Endothelial cell of umbilical vein (primary cell): ENCODE data around the gene IFI6. TPM values are rescaled to one million over a fixed set of nuclear protein-coding genes. Genes with fewer than 3 reads are reported as not detected.

Experiments
- BruUV-seq: library from RNA; stranded (reverse); fragments of 400-500 nt; replicated peaks from 2 replicates; lab custom pipeline; 2021; lab: Mats Ljungman, UMichigan
- CTCF ChIA-PET: fragments of 300-600, 350-600 bp; sonication (Branson Sonifier 250); formaldehyde crosslinking; loops from one replicate; lab custom pipeline; 2021; ENCODE audit warnings: antibody characterized with exemption, inconsistent platforms; lab: Charles Lee
- POLR2A ChIA-PET: fragments of 300-600, 350-600 bp; sonication (Branson Sonifier 250); formaldehyde crosslinking; loops from one replicate; lab custom pipeline; 2021; ENCODE audit warnings: antibody characterized with exemption, inconsistent platforms; lab: Charles Lee
- DNase-seq: peaks from one replicate; pipeline ENCODE4 v3.0.0-alpha.2; 2011; ENCODE audit warnings: low read depth, low spot score
- FAIRE-seq: peaks from 2 replicates; lab custom pipeline; 2011; peaks lifted over from hg19 to GRCh38; lab: Jason Lieb, UNC
- H2AFZ ChIP-seq: 2 replicates; pipeline ENCODE4 v1.6.0; 2012; ENCODE audit warnings: low read depth, low read length, control low read depth, inconsistent platforms
- H3K27ac ChIP-seq: 2 replicates; pipeline ENCODE4 v1.5.1; 2011; ENCODE audit warnings: low read depth, mild to moderate bottlenecking, control low read depth, low read length, moderate library complexity; ENCODE audit not compliant: insufficient read depth
- H3K27me3 ChIP-seq, 2 experiments: 2 replicates each; pipeline versions ENCODE4 v1.6.0 to v1.6.1; 2011; ENCODE audit warnings: low read length in 2 of 2, mixed read lengths in 1 of 2; ENCODE audit not compliant: control insufficient read depth in 2 of 2, insufficient read depth in 2 of 2
- H3K36me3 ChIP-seq, 2 experiments: 2 replicates in 1 of 2; 3 replicates in 1 of 2; pipeline ENCODE4 v1.5.1; 2011; ENCODE audit warnings: low read length in 2 of 2, mild to moderate bottlenecking in 1 of 2, moderate library complexity in 1 of 2; ENCODE audit not compliant: control insufficient read depth in 2 of 2, insufficient read depth in 2 of 2; ENCODE audit errors: extremely low read depth in 1 of 2
- H3K4me1 ChIP-seq: 3 replicates; pipeline ENCODE4 v1.5.1; 2011; ENCODE audit warnings: mild to moderate bottlenecking, low read length; ENCODE audit not compliant: control insufficient read depth, insufficient read depth; ENCODE audit errors: extremely low read depth
- H3K4me2 ChIP-seq: 2 replicates; pipeline ENCODE4 v1.6.1; 2011; ENCODE audit warnings: low read length, control low read depth, mixed read lengths; ENCODE audit not compliant: insufficient read depth
- H3K4me3 ChIP-seq, 3 experiments: fragments of 200-600 bp in 1 of 3; sonication (generic), shearing (Covaris generic) in 1 of 3; replicated peaks in 1 of 3; 2 replicates each; pipeline ENCODE4 v1.5.1; 2011 to 2016; ENCODE audit warnings: control low read depth in 3 of 3, low read length in 3 of 3, mild to moderate bottlenecking in 2 of 3, inconsistent platforms in 1 of 3, low read depth in 1 of 3, moderate library complexity in 1 of 3; ENCODE audit not compliant: insufficient read depth in 1 of 3
- H3K79me2 ChIP-seq: 2 replicates; pipeline ENCODE4 v1.6.0; 2012; ENCODE audit warnings: low read length, inconsistent platforms; ENCODE audit not compliant: control insufficient read depth, insufficient read depth
- H3K9ac ChIP-seq: replicated peaks from 2 replicates; pipeline ENCODE3; 2011; ENCODE audit warnings: low read length, control low read depth; ENCODE audit not compliant: insufficient read depth; ENCODE audit errors: extremely low read depth
- H3K9me1 ChIP-seq: replicated peaks from 3 replicates; pipeline ENCODE4 v1.6.0; 2011; ENCODE audit warnings: mild to moderate bottlenecking, low read length; ENCODE audit not compliant: control insufficient read depth, insufficient read depth; ENCODE audit errors: extremely low read depth
- H3K9me3 ChIP-seq: replicated peaks from 2 replicates; pipeline ENCODE4 v1.5.1; 2012; ENCODE audit warnings: low read length, inconsistent platforms; ENCODE audit not compliant: control insufficient read depth, insufficient read depth
- H4K20me1 ChIP-seq: replicated peaks from 2 replicates; pipeline ENCODE3; 2011; ENCODE audit warnings: mild to moderate bottlenecking, low read length; ENCODE audit not compliant: control insufficient read depth, insufficient read depth; ENCODE audit errors: extremely low read depth
- CTCF ChIP-seq, 2 donors: IDR thresholded peaks; 1 replicate in 1 of 2; 2 replicates in 1 of 2; pipeline ENCODE4 v1.5.1; 2011; ENCODE audit warnings: low read length in 2 of 2, mild to moderate bottlenecking in 2 of 2, moderate library complexity in 2 of 2, control low read depth in 1 of 2, inconsistent platforms in 1 of 2, low read depth in 1 of 2; ENCODE audit not compliant: insufficient read depth in 1 of 2; ENCODE audit errors: extremely low read depth in 1 of 2
- EZH2 ChIP-seq: IDR thresholded peaks from 2 replicates; pipeline ENCODE4 v1.6.1; 2012; ENCODE audit warnings: borderline replicate concordance, low read depth, mild to moderate bottlenecking, moderate library complexity, low read length, inconsistent platforms; ENCODE audit not compliant: severe bottlenecking
- FOS ChIP-seq: IDR thresholded peaks from 2 replicates; pipeline ENCODE4 v1.6.1; 2011; ENCODE audit warnings: mild to moderate bottlenecking, low read length, moderate library complexity, borderline replicate concordance; ENCODE audit not compliant: insufficient read depth
- GATA2 ChIP-seq: IDR thresholded peaks from 2 replicates; pipeline ENCODE4 v1.7.0; 2011; ENCODE audit warnings: low read depth, mild to moderate bottlenecking, moderate library complexity, mixed read lengths, low read length; ENCODE audit not compliant: insufficient read length, insufficient read depth
- MYC ChIP-seq: IDR thresholded peaks from one replicate; pipeline ENCODE4 v1.6.1; 2011; ENCODE audit warnings: mild to moderate bottlenecking, low read depth, low read length
- dilution Hi-C: fragments of 300-500 bp; cut with MboI; formaldehyde crosslinking; loops from one replicate; pipeline ENCODE4 v1.15.0; 2019; ENCODE audit warnings: low sequenced_read_pairs; ENCODE audit not compliant: extremely low pct_ligation_motif_present
- intact Hi-C: fragments of 100-400 bp; cut with micrococcal nuclease; formaldehyde crosslinking; loops from one replicate; pipeline ENCODE4 v1.10.0; 2022
- polyA plus RNA-seq, 4 experiments: library from polyadenylated mRNA; depleted of rRNA in 3 of 4; stranded (reverse) in 3 of 4; unstranded in 1 of 4; fragments of >200 nt; gene quantifications; 2 replicates each; pipeline versions ENCODE4 v1.2.1 to v1.2.3, GENCODE V29; 2011 to 2012; ENCODE audit warnings: missing spikeins in 1 of 4
- total RNA-seq: library from RNA; stranded (reverse); gene quantifications from 2 replicates; pipeline ENCODE4 v1.2.3, GENCODE V29; 2021
- TF ChIP-seq, protein P1 (sequence below): IDR thresholded peaks from 2 replicates; pipeline ENCODE4 v1.6.1; 2011; ENCODE audit not compliant: insufficient read depth, insufficient read length

IFI6 gene
- total and polyA plus RNA-seq, 2 donors (not counting 3 experiments of a cell fraction or from before 2014, with no cell fraction given), result 28.4 to 47.9 TPM

DNA sequence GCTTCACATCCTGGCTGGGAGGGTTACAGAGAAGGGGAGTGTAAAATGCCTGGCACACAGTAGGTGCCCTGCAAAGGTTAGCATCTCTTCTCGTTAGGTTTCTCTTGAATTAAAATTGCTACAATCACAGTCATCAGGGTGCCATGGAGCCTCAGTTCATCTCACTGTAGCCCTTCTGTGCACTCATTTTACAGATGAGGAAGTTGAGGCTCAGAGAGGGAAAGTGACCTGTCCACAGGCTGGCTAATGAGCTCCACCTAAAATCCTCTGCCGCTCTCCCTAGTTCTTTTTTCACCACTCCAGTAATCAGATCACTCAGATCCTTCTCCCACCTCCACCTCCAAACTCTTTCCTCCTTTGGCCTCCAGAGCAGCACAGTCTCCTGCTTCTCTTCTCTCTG, 54.6 kb downstream of the IFI6 start:
- no TSS peak for BruUV-seq
- Histone ChIP-seq H3K9me3 (no peaks in the 10 kb centered on the region), H3K79me2 (no peaks in the 10 kb centered on the region), H3K27ac (no peak overlapping the region), H3K27me3 (no peaks in the 10 kb centered on the region), H3K36me3 (no peaks in the 10 kb centered on the region), H3K4me2 (no peak overlapping the region), H3K9ac (no peak overlapping the region), H3K4me1 (peaks cover 30% of the 10 kb centered on the region), H4K20me1 (no peaks in the 10 kb centered on the region), H3K4me3 (no peak overlapping the region), H3K9me1 (no peaks in the 10 kb centered on the region), H2AFZ (no peak overlapping the region)
- intact Hi-C loops (no loop called here), dilution Hi-C loops (no loop called here)
- FAIRE-seq (no peak), DNase-seq (no peak)
- ChIA-PET CTCF (interaction anchor here (4.2 to 15.8 kb wide), 2 partner anchors 11 to 47 kb away, joined by 19 to 306 read pairs; no protein-coding TSS in a partner anchor), POLR2A (no interaction called here)
- no peak for TF ChIP-seq GATA2

DNA sequence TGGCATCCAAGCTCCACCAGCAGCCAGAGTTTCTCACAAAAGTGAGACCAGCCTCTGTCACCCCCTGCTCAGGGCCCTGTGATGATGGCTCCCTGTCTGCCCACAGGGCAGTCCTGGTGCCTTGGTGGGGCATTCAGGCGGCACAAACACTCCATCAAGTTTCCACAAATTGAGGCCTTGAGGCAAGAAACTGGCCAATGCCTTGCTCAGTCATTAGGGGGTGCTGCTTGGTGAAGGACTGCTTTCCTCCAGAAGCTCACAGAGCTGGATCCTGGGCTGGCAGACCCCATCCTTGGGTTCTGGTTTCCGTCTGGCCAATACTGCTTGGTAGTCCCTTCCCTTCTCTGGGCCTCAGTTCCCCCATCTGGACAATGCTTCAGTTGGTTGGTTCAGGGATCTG, 55.6 kb downstream of the IFI6 start:
- Histone ChIP-seq H3K4me1 (peaks cover 28% of the 10 kb centered on the region), H3K9me1 (no peaks in the 10 kb centered on the region), H3K79me2 (no peaks in the 10 kb centered on the region), H3K9ac (no peak overlapping the region), H3K9me3 (no peaks in the 10 kb centered on the region), H4K20me1 (no peaks in the 10 kb centered on the region), H2AFZ (no peak overlapping the region), H3K4me3 (no peak overlapping the region), H3K27ac (no peak overlapping the region), H3K4me2 (no peak overlapping the region), H3K36me3 (no peaks in the 10 kb centered on the region), H3K27me3 (no peaks in the 10 kb centered on the region)
- intact Hi-C loops (no loop called here), dilution Hi-C loops (no loop called here)
- CTCF ChIA-PET, result interaction anchor here (0.7 to 15.8 kb wide), 6 partner anchors 9 to 56 kb away, joined by 3 to 306 read pairs (median 5); partner anchors contain the start of gene IFI6
- no TSS peak for BruUV-seq
- POLR2A ChIA-PET, result no interaction called here
- TF ChIP-seq CTCF (IDR thresholded peaks at IDR 0.05; ENCODE audit: extremely low read depth in 1 of 2, insufficient read depth in 1 of 2, low read depth in 1 of 2, low read length in 2 of 2) (peak in 1 of 2 donors; percentile 24), GATA2 (no peak), MYC (no peak), FOS (no peak), EZH2 (no peak)
- TF ChIP-seq, protein P1, sequence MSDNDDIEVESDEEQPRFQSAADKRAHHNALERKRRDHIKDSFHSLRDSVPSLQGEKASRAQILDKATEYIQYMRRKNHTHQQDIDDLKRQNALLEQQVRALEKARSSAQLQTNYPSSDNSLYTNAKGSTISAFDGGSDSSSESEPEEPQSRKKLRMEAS, result no peak
- FAIRE-seq (no peak), DNase-seq (no peak)
